EL (cell line): Measurements from ENCODE around the gene DGKB.
"Not testable (repeated sequence)": the region's sequence is repeated elsewhere in the genome, so short reads cannot be mapped to it uniquely, and the experiment has no call there.

Experiments
- DNase-seq: peaks from one replicate; pipeline ENCODE4 v3.0.0-alpha.2; 2016

DGKB gene

GRCh38 chr7:14368285-14368684 is 534.3 kb downstream of the DGKB start:
- no peak for DNase-seq

GRCh38 chr7:14351167-14351566 is 551.4 kb downstream of the DGKB start:
- DNase-seq = no peak

- DNase-seq = no peak
These were observed 561.3 kb downstream of the DGKB start for GRCh38 chr7:14341200-14341775.

GRCh38 chr7:14340393-14341074 is 562.0 kb downstream of the DGKB start:
- DNase-seq = no peak

- no peak for DNase-seq
These were observed 562.7 kb downstream of the DGKB start for GRCh38 chr7:14339861-14340260.

GRCh38 chr7:14336256-14336655 is 566.3 kb downstream of the DGKB start:
- no peak for DNase-seq

- DNase-seq = no peak
These were observed 570.4 kb downstream of the DGKB start for GRCh38 chr7:14332155-14332554.

GRCh38 chr7:14324767-14325166 is 577.8 kb downstream of the DGKB start:
- DNase-seq = no peak

- DNase-seq = no peak
These were observed 579.8 kb downstream of the DGKB start for GRCh38 chr7:14322724-14323123.

GRCh38 chr7:14321947-14322346 is 580.6 kb downstream of the DGKB start:
- no peak for DNase-seq

GRCh38 chr7:14309432-14309831 is 593.1 kb downstream of the DGKB start:
- DNase-seq = no peak

- no peak for DNase-seq
These were observed 597.2 kb downstream of the DGKB start for GRCh38 chr7:14305233-14305866.

- DNase-seq = no peak
These were observed 599.0 kb downstream of the DGKB start for GRCh38 chr7:14303536-14303935.

- DNase-seq = no peak
These were observed 607.9 kb downstream of the DGKB start for GRCh38 chr7:14294637-14295036.

- no peak for DNase-seq
These were observed 609.1 kb downstream of the DGKB start for GRCh38 chr7:14293434-14293833.

GRCh38 chr7:14292737-14293136 is 609.8 kb downstream of the DGKB start:
- DNase-seq = no peak

- no peak for DNase-seq
These were observed 612.6 kb downstream of the DGKB start for GRCh38 chr7:14289957-14290356.

- no peak for DNase-seq
These were observed 613.9 kb downstream of the DGKB start for GRCh38 chr7:14288701-14289100.

GRCh38 chr7:14287398-14287797 is 615.2 kb downstream of the DGKB start:
- no peak for DNase-seq

- DNase-seq = no peak
These were observed 616.5 kb downstream of the DGKB start for GRCh38 chr7:14286036-14286435.

- not testable (repeated sequence) for DNase-seq
These were observed 623.3 kb downstream of the DGKB start for GRCh38 chr7:14279065-14279871.

GRCh38 chr7:14275356-14275755 is 627.2 kb downstream of the DGKB start:
- DNase-seq = no peak

- no peak for DNase-seq
These were observed 631.1 kb downstream of the DGKB start for GRCh38 chr7:14271441-14271840.

- no peak for DNase-seq
These were observed 632.5 kb downstream of the DGKB start for GRCh38 chr7:14270099-14270498.
